ENCODE measurements around the gene C1orf53.

Gene C1orf53

GRCh38 chr1:197896301-197896700 is 6.1 kb upstream of the C1orf53 start:
- DNase-seq (ENCODE audit: low read depth in 2 of 2): no peak
- no peak overlapping the region for H3K4me3 ChIP-seq (replicated peaks in 1 of 2; ENCODE audit: low read depth in 2 of 2, low read length in 2 of 2)
- TF ChIP-seq CTCF (IDR thresholded peaks at IDR 0.05; ENCODE audit: low read depth, low read length): no peak

- DNase-seq (ENCODE audit: low read depth in 2 of 2): no peak
- no peak overlapping the region for H3K4me3 ChIP-seq (replicated peaks in 1 of 2; ENCODE audit: low read depth in 2 of 2, low read length in 2 of 2)
- TF ChIP-seq CTCF (IDR thresholded peaks at IDR 0.05; ENCODE audit: low read depth, low read length): no peak
Measured at GRCh38 chr1:197899037-197899436, 3.4 kb upstream of the C1orf53 start.

GRCh38 chr1:197902131-197902453 is 338 bp upstream of the C1orf53 start:
- DNase-seq (ENCODE audit: low read depth in 2 of 2): no peak
- TF ChIP-seq CTCF (IDR thresholded peaks at IDR 0.05; ENCODE audit: low read depth, low read length): no peak
- H3K4me3 ChIP-seq (replicated peaks in 1 of 2; ENCODE audit: low read depth in 2 of 2, low read length in 2 of 2): peak overlapping the region; percentile 68 to 77

- H3K4me3 ChIP-seq (replicated peaks in 1 of 2; ENCODE audit: low read depth in 2 of 2, low read length in 2 of 2): peak overlapping the region; percentile 68 to 77
- no peak for TF ChIP-seq CTCF (IDR thresholded peaks at IDR 0.05; ENCODE audit: low read depth, low read length)
- no peak for DNase-seq (ENCODE audit: low read depth in 2 of 2)
Measured at GRCh38 chr1:197903196-197903514, 725 bp downstream of the C1orf53 start.

- DNase-seq (ENCODE audit: low read depth in 2 of 2): no peak
- TF ChIP-seq CTCF (IDR thresholded peaks at IDR 0.05; ENCODE audit: low read depth, low read length): no peak
- H3K4me3 ChIP-seq (replicated peaks in 1 of 2; ENCODE audit: low read depth in 2 of 2, low read length in 2 of 2): no peak overlapping the region
Measured at GRCh38 chr1:197904126-197904787, 1.8 kb downstream of the C1orf53 start.

GRCh38 chr1:197905699-197906351 is 3.4 kb downstream of the C1orf53 start:
- DNase-seq (ENCODE audit: low read depth in 2 of 2): no peak
- H3K4me3 ChIP-seq (replicated peaks in 1 of 2; ENCODE audit: low read depth in 2 of 2, low read length in 2 of 2): no peak overlapping the region
- no peak for TF ChIP-seq CTCF (IDR thresholded peaks at IDR 0.05; ENCODE audit: low read depth, low read length)
